ENCODE data around the gene TPSD1.
"Not testable (repeated sequence)": the region's sequence is repeated elsewhere in the genome, so short reads cannot be mapped to it uniquely, and the experiment has no call there.

TPSD1 gene

GRCh38 chr16:1221628-1222552 is 34.0 kb upstream of the TPSD1 start:
- DNase-seq = no peak

GRCh38 chr16:1222553-1223354 is 33.1 kb upstream of the TPSD1 start:
- no peak for DNase-seq

GRCh38 chr16:1223355-1224214 is 32.3 kb upstream of the TPSD1 start:
- DNase-seq = no peak

GRCh38 chr16:1224558-1224957 is 31.3 kb upstream of the TPSD1 start:
- DNase-seq = no peak

GRCh38 chr16:1225051-1225451 is 30.8 kb upstream of the TPSD1 start, which contains the start of gene TPSG1:
Gene TPSG1 (minus strand): TSS chr16:1225268. CDS start chr16:1225252, 16 bp downstream.
- no peak for DNase-seq

- DNase-seq = not testable (repeated sequence)
Observed at GRCh38 chr16:1225728-1226311, 30.0 kb upstream of the TPSD1 start.

GRCh38 chr16:1226692-1227091 is 29.2 kb upstream of the TPSD1 start:
- not testable (repeated sequence) for DNase-seq

GRCh38 chr16:1228227-1228626 is 27.6 kb upstream of the TPSD1 start:
- DNase-seq = not testable (repeated sequence)

GRCh38 chr16:1229476-1229875 is 26.4 kb upstream of the TPSD1 start:
- not testable (repeated sequence) for DNase-seq

GRCh38 chr16:1230084-1230470 is 25.8 kb upstream of the TPSD1 start, which contains the start of gene TPSB2:
Gene TPSB2 (minus strand): TSS chr16:1230184. CDS start chr16:1229951, 233 bp downstream.
- DNase-seq = not testable (repeated sequence)

GRCh38 chr16:1230471-1231212 is 25.2 kb upstream of the TPSD1 start:
- not testable (repeated sequence) for DNase-seq

- not testable (repeated sequence) for DNase-seq
Observed at GRCh38 chr16:1231301-1231700, 24.6 kb upstream of the TPSD1 start.

GRCh38 chr16:1232049-1232748 is 23.7 kb upstream of the TPSD1 start:
- not testable (repeated sequence) for DNase-seq

- DNase-seq = not testable (repeated sequence)
Observed at GRCh38 chr16:1236659-1237058, 19.2 kb upstream of the TPSD1 start.

GRCh38 chr16:1237990-1238389 is 17.9 kb upstream of the TPSD1 start:
- no peak for DNase-seq

- DNase-seq = not testable (repeated sequence)
Observed at GRCh38 chr16:1238909-1239308, 17.0 kb upstream of the TPSD1 start.

GRCh38 chr16:1239575-1239974 is 16.3 kb upstream of the TPSD1 start:
- DNase-seq = not testable (repeated sequence)

- not testable (repeated sequence) for DNase-seq
Observed at GRCh38 chr16:1240436-1240835, 15.4 kb upstream of the TPSD1 start, which contains the start of gene TPSAB1. Gene TPSAB1 (plus strand): TSS chr16:1240705. CDS start chr16:1240939, 234 bp downstream.

- not testable (repeated sequence) for DNase-seq
Observed at GRCh38 chr16:1241081-1241480, 14.8 kb upstream of the TPSD1 start.

GRCh38 chr16:1243363-1243762 is 12.5 kb upstream of the TPSD1 start:
- not testable (repeated sequence) for DNase-seq
